ENCODE data around the gene STARD7. TPM values are rescaled to one million over a fixed set of nuclear protein-coding genes. Genes with fewer than 3 reads are reported as not detected.

The STARD7 gene
- total RNA-seq, 2 donors from 2014 or later, result 102 to 179 TPM

- H3K36me3 ChIP-seq, result peaks cover 2% of the 10 kb centered on the region
- intact Hi-C loops (cut with DNase I), result no loop called here
- no peaks in the 10 kb centered on the region for H3K4me1 ChIP-seq
- no peak overlapping the region for H3K27ac ChIP-seq
- no peak overlapping the region for H3K9ac ChIP-seq (ENCODE audit: low read depth in 2 of 2, low read length in 2 of 2)
- H3K4me3 ChIP-seq, result no peak overlapping the region
- H3K9me3 ChIP-seq, result no peaks in the 10 kb centered on the region
- no peak for DNase-seq
- TF ChIP-seq CTCF (IDR thresholded peaks at IDR 0.05), result no peak
- H3K27me3 ChIP-seq, result no peaks in the 10 kb centered on the region
Measured at GRCh38 chr2:96247896-96248295, 39.3 kb upstream of the STARD7 start.

- Histone ChIP-seq H3K27me3 (no peaks in the 10 kb centered on the region), H3K9ac (ENCODE audit: low read depth in 2 of 2, low read length in 2 of 2) (no peak overlapping the region), H3K4me3 (no peak overlapping the region), H3K9me3 (no peaks in the 10 kb centered on the region), H3K27ac (no peak overlapping the region), H3K36me3 (no peaks in the 10 kb centered on the region), H3K4me1 (no peaks in the 10 kb centered on the region)
- TF ChIP-seq CTCF (IDR thresholded peaks at IDR 0.05), result no peak
- intact Hi-C loops (cut with DNase I), result no loop called here
- no peak for DNase-seq
Measured at GRCh38 chr2:96247009-96247408, 38.4 kb upstream of the STARD7 start.

GRCh38 chr2:96245609-96246390 lies 37.2 kb upstream of the STARD7 start:
- H3K27me3 ChIP-seq, result no peaks in the 10 kb centered on the region
- intact Hi-C loops (cut with DNase I), result no loop called here
- no peak for DNase-seq
- TF ChIP-seq CTCF (IDR thresholded peaks at IDR 0.05), result no peak
- peak overlapping the region; percentile 17 for H3K27ac ChIP-seq
- H3K4me3 ChIP-seq, result no peak overlapping the region
- no peaks in the 10 kb centered on the region for H3K4me1 ChIP-seq
- H3K36me3 ChIP-seq, result no peaks in the 10 kb centered on the region
- H3K9me3 ChIP-seq, result no peaks in the 10 kb centered on the region
- no peak overlapping the region for H3K9ac ChIP-seq (ENCODE audit: low read depth in 2 of 2, low read length in 2 of 2)

GRCh38 chr2:96243843-96244242 lies 35.2 kb upstream of the STARD7 start:
- no peak for TF ChIP-seq CTCF (IDR thresholded peaks at IDR 0.05)
- no peaks in the 10 kb centered on the region for H3K9me3 ChIP-seq
- H3K4me1 ChIP-seq, result no peaks in the 10 kb centered on the region
- DNase-seq, result no peak
- no peaks in the 10 kb centered on the region for H3K27me3 ChIP-seq
- no peak overlapping the region for H3K9ac ChIP-seq (ENCODE audit: low read depth in 2 of 2, low read length in 2 of 2)
- no peaks in the 10 kb centered on the region for H3K36me3 ChIP-seq
- no peak overlapping the region for H3K27ac ChIP-seq
- intact Hi-C loops (cut with DNase I), result no loop called here
- no peak overlapping the region for H3K4me3 ChIP-seq

GRCh38 chr2:96241900-96242611 lies 33.4 kb upstream of the STARD7 start:
- H3K4me3 ChIP-seq, result no peak overlapping the region
- TF ChIP-seq CTCF (IDR thresholded peaks at IDR 0.05), result no peak
- H3K9ac ChIP-seq (ENCODE audit: low read depth in 2 of 2, low read length in 2 of 2), result no peak overlapping the region
- no peaks in the 10 kb centered on the region for H3K36me3 ChIP-seq
- intact Hi-C loops (cut with DNase I), result no loop called here
- peak overlapping the region; percentile 79 for H3K27ac ChIP-seq
- no peak for DNase-seq
- H3K4me1 ChIP-seq, result no peaks in the 10 kb centered on the region
- H3K27me3 ChIP-seq, result no peaks in the 10 kb centered on the region
- no peaks in the 10 kb centered on the region for H3K9me3 ChIP-seq

All from colonic mucosa (tissue), 4 donors.